ENCODE measurements around the gene WFDC10A.
A peak's percentile ranks its signal among the peaks of the same experiment; 100 is the strongest.
"Not testable (repeated sequence)": the region's sequence is repeated elsewhere in the genome, so short reads cannot be mapped to it uniquely, and the experiment has no call there.

The WFDC10A gene

DNA sequence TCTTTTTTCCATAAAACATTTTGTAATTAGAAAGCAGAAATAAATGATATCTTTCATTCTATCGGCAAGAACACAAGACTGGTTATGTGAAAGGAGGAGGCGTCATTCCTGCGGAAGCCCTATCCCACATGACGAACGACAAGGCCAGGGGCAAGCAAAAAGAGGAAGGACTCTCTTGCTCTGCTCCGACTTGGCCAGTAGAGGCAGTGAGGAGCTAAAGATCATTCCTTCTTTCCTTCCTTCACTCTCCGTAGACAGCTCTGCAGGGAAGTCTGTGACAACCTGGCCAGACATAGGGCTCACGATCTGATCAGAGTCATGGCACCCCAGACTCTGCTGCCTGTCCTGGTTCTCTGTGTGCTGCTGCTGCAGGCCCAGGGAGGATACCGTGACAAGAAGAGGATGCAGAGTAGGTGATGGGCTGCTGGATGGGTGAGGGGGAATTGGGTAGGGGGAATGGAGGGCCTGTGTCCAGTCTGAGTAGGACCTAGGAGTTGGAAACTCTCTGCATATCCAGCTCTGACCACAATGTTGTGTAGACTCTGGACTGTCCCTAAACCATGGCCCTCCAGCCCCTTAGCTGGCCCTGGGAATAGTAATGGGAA lies at the start of gene WFDC10A:
TSS of gene WFDC10A (plus strand) at position 244 of the 605 bp plus-strand sequence. CDS start at position 319, 75 bp downstream.
- FAIRE-seq, result no peak

- FAIRE-seq, result no peak
Observed at GRCh38 chr20:45581702-45582101, 47.8 kb upstream of the WFDC10A start.

GRCh38 chr20:45583502-45583901 lies 46.0 kb upstream of the WFDC10A start:
- FAIRE-seq, result no peak

DNA sequence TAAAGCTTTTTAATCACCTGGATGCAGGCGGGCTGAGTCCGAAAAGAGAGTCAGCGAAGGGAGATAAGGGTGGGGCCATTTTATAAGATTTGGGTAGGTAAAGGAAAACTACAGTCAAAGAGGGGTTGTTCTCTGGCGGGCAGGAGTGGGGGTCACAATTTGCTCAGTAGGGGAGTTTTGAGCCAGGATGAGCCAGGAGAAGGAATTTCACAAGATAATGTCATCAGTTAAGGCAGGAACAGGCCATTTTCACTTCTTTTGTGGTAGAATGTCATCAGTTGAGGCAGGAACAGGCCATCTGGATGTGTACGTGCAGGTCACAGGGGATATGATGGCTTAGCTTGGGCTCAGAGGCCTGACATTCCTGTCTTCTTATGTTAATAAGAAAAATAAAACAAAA lies 45.2 kb upstream of the WFDC10A start:
- FAIRE-seq, result not testable (repeated sequence)

GRCh38 chr20:45585986-45586385 lies 43.6 kb upstream of the WFDC10A start:
- FAIRE-seq, result not testable (repeated sequence)

- no peak for FAIRE-seq
Observed at GRCh38 chr20:45588800-45589199, 40.7 kb upstream of the WFDC10A start.

GRCh38 chr20:45589725-45590124 lies 39.8 kb upstream of the WFDC10A start:
- FAIRE-seq, result no peak

DNA sequence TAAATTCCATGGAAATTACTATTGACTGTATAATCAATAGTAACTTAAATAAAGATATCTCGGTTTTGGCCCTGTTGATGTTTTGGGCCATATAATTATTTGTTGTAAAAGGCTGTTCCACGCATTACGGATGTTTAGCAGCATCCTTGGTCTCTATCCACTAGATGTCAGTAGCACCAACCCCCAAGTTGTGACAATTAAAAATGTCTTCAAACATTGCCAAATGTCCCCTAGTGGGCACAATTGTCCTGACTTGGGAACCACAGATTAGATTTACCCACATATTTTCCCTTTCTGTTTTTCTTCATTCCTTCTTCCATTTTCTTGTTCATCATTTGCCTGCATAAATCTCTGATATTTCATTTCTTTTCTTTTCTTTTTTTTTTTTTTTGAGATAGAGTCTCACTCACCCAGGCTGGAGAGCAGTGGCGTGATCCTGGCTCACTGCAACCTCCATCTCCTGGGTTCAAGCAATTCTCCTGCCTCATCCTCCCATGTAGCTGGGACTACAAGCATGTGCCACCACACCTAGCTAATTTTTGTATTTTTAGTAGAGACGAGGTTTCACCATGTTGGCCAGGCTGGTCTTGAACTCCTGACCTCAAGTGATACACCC lies 36.9 kb upstream of the WFDC10A start:
- FAIRE-seq, result peak; percentile 29

- FAIRE-seq, result no peak
Observed at GRCh38 chr20:45593498-45593897, 36.0 kb upstream of the WFDC10A start.

GRCh38 chr20:45595235-45595634 lies 34.3 kb upstream of the WFDC10A start:
- no peak for FAIRE-seq

- FAIRE-seq, result no peak
Observed at GRCh38 chr20:45607810-45608209, 21.7 kb upstream of the WFDC10A start.

GRCh38 chr20:45611054-45611453 lies 18.5 kb upstream of the WFDC10A start:
- peak; percentile 21 for FAIRE-seq

GRCh38 chr20:45612314-45612713 lies 17.2 kb upstream of the WFDC10A start:
- no peak for FAIRE-seq

DNA sequence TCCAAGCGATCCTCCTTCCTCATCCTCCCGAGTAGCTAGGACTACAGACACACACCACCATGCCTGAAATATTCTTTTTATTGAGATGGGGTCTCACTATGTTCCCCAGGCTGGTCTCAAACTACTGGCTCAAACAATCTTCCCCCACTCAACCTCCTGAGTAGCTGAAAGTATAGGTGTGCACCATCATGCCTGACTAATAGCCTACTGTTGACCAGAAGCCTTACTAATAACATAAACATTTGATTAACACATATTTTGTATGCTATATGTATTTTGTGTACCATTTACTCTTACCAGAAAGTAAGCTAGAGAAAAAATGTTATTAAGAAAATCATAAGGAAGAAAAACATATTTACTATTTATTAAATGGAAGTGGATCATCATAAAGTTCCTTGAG lies 11.9 kb upstream of the WFDC10A start:
- FAIRE-seq, result no peak

GRCh38 chr20:45621593-45621992 lies 7.9 kb upstream of the WFDC10A start:
- no peak for FAIRE-seq

GRCh38 chr20:45626540-45626939 lies 3.0 kb upstream of the WFDC10A start:
- FAIRE-seq, result no peak

DNA sequence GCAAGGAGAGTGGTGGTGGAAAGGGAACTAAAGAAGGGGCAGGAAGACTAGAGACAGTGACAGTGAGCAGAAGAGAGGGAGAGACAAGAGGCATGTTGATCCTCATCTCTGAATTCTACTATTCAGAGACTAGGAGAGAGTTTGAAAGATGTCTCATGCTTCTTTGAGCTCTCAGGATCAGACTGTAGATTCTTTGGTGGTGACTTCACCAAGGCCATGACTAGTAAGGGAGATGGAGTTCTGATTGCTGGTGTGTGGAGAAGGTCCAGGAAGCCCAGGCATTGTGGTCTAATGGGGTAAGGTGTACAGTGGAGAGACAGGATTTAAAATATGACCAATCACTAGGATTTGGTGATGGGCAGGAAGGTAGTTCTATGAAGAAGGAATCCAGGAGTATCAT lies 832 bp downstream of the WFDC10A start:
- FAIRE-seq, result no peak

DNA sequence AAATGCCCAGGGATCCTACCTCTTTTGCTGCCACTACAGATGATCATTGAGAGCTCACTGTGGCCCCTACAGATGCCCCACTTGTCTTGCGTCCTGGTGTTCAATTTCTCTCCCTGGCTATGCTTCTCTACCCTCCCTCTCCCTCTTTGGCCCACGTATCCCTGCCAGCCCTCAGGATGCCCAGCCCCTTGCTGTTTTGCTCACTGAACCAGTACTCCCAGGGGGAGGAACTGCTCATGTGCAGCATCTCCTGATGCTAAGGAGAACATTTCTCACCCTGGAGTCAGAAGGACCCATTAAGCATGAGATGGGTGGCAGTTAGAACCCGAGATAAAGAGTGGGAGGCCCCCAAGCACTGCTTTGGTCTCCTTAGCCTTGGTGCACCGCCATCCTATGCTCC lies 1.6 kb downstream of the WFDC10A start, which contains the start of gene WFDC9:
TSS of gene WFDC9 (minus strand) at position 101 of the 400 bp plus-strand sequence. CDS start 21,103 bp downstream, outside the sequence.
- no peak for FAIRE-seq

- FAIRE-seq, result no peak
Observed at GRCh38 chr20:45636513-45636912, 7.0 kb downstream of the WFDC10A start.

- FAIRE-seq, result no peak
Observed at GRCh38 chr20:45639687-45640086, 10.1 kb downstream of the WFDC10A start.

GRCh38 chr20:45641076-45641475 lies 11.5 kb downstream of the WFDC10A start:
- FAIRE-seq, result not testable (repeated sequence)

DNA sequence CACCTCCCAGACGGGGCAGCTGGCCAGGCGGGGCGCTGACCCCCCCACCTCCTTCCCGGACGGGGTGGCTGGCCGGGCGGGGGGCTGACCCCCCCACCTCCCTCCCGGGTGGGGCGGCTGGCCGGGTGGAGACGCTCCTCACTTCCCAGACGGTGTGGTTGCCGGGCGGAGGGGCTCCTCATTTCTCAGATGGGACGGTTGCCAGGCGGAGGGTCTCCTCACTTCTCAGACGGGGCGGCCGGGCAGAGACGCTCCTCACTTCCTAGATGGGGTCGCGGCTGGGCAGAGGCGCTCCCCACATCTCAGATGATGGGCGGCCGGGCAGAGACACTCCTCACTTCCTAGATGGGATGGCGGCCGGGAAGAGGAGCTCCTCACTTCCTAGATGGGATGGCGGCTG lies 16.3 kb downstream of the WFDC10A start:
- not testable (repeated sequence) for FAIRE-seq

GRCh38 chr20:45646875-45647274 lies 17.3 kb downstream of the WFDC10A start:
- no peak for FAIRE-seq

- no peak for FAIRE-seq
Observed at GRCh38 chr20:45647441-45648050, 18.0 kb downstream of the WFDC10A start.
